Measurements from ENCODE around the gene SPRR3. TPM values are rescaled to one million over a fixed set of nuclear protein-coding genes. Genes with fewer than 3 reads are reported as not detected.

The SPRR3 gene
- total and polyA plus RNA-seq, 9 donors = 0.85 TPM; not detected in 8

- intact Hi-C loops (cut with DNase I) = no loop called here
- DNase-seq = no peak
- WGBS, 3 donors = 97 to 100% (median 98%) methylated on average over 2 of the region's 2 CpGs
These were observed 47.7 kb downstream of the SPRR3 start for GRCh38 chr1:153049211-153049610.

More at GRCh38 chr1:153049211-153049610, 47.7 kb downstream of the SPRR3 start:
- no peaks in the 10 kb centered on the region for H3K27me3 ChIP-seq
- H3K27ac ChIP-seq = no peak overlapping the region
- no peaks in the 10 kb centered on the region for H3K36me3 ChIP-seq
- no peaks in the 10 kb centered on the region for H3K4me1 ChIP-seq (ENCODE audit: insufficient read depth)
- TF ChIP-seq, protein P1, sequence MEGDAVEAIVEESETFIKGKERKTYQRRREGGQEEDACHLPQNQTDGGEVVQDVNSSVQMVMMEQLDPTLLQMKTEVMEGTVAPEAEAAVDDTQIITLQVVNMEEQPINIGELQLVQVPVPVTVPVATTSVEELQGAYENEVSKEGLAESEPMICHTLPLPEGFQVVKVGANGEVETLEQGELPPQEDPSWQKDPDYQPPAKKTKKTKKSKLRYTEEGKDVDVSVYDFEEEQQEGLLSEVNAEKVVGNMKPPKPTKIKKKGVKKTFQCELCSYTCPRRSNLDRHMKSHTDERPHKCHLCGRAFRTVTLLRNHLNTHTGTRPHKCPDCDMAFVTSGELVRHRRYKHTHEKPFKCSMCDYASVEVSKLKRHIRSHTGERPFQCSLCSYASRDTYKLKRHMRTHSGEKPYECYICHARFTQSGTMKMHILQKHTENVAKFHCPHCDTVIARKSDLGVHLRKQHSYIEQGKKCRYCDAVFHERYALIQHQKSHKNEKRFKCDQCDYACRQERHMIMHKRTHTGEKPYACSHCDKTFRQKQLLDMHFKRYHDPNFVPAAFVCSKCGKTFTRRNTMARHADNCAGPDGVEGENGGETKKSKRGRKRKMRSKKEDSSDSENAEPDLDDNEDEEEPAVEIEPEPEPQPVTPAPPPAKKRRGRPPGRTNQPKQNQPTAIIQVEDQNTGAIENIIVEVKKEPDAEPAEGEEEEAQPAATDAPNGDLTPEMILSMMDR (IDR thresholded peaks at IDR 0.05) = no peak
- TF ChIP-seq EP300 (IDR thresholded peaks at IDR 0.05) (no peak), POLR2A (IDR thresholded peaks at IDR 0.05) (no peak)
- no peaks in the 10 kb centered on the region for H3K9me3 ChIP-seq
- H3K4me3 ChIP-seq = no peak overlapping the region

Small RNA genes within 50 kb of the gene (small RNA-seq; reads per million reads assigned to genes)
- gene AL356867.1 = not detected
- not detected for gene RF00322
- not detected for gene SPRR1A

Other genes with a start within 250 kb of the SPRR3 start
- gene KPRP, start 243.7 kb upstream of the SPRR3 start, total RNA-seq = not detected
- gene KPRP, start 243.7 kb upstream of the SPRR3 start, polyA plus RNA-seq = not detected
- gene LCE1F, start 226.6 kb upstream of the SPRR3 start, total RNA-seq = not detected
- not detected for gene LCE1F, start 226.6 kb upstream of the SPRR3 start, polyA plus RNA-seq
- not detected for gene LCE1E, start 215.5 kb upstream of the SPRR3 start, total RNA-seq
- not detected for gene LCE1E, start 215.5 kb upstream of the SPRR3 start, polyA plus RNA-seq
- gene LCE1D, start 205.0 kb upstream of the SPRR3 start, total RNA-seq = not detected
- not detected for gene LCE1D, start 205.0 kb upstream of the SPRR3 start, polyA plus RNA-seq
- gene LCE1C, start 195.1 kb upstream of the SPRR3 start, total RNA-seq = not detected
- gene LCE1C, start 195.1 kb upstream of the SPRR3 start, polyA plus RNA-seq = not detected
- gene LCE1B, start 189.8 kb upstream of the SPRR3 start, total RNA-seq = not detected
- gene LCE1B, start 189.8 kb upstream of the SPRR3 start, polyA plus RNA-seq = not detected
- gene LCE1A, start 174.3 kb upstream of the SPRR3 start, total RNA-seq = not detected
- not detected for gene LCE1A, start 174.3 kb upstream of the SPRR3 start, polyA plus RNA-seq
- not detected for gene LCE6A, start 158.9 kb upstream of the SPRR3 start, total RNA-seq
- not detected for gene LCE6A, start 158.9 kb upstream of the SPRR3 start, polyA plus RNA-seq
- gene LCE7A, start 141.8 kb upstream of the SPRR3 start, total RNA-seq = not detected
- not detected for gene LCE7A, start 141.8 kb upstream of the SPRR3 start, polyA plus RNA-seq
- gene SMCP, start 123.4 kb upstream of the SPRR3 start, total RNA-seq = under 1 TPM in 1 of 7 donors, not detected in 6; 0.35 TPM
- gene SMCP, start 123.4 kb upstream of the SPRR3 start, polyA plus RNA-seq = under 1 TPM in 1 of 2 donors, not detected in 1; 0.18 TPM
- gene IVL, start 93.2 kb upstream of the SPRR3 start, total RNA-seq = not detected
- not detected for gene IVL, start 93.2 kb upstream of the SPRR3 start, polyA plus RNA-seq
- not detected for gene SPRR5, start 54.5 kb upstream of the SPRR3 start, total RNA-seq
- gene SPRR5, start 54.5 kb upstream of the SPRR3 start, polyA plus RNA-seq = not detected
- gene SPRR4, start 31.1 kb upstream of the SPRR3 start, total RNA-seq = not detected
- gene SPRR4, start 31.1 kb upstream of the SPRR3 start, polyA plus RNA-seq = not detected
- not detected for gene SPRR1A, start 17.7 kb upstream of the SPRR3 start, total RNA-seq
- not detected for gene SPRR1A, start 17.7 kb upstream of the SPRR3 start, polyA plus RNA-seq
- not detected for gene SPRR1B, start 29.5 kb downstream of the SPRR3 start, total RNA-seq
- not detected for gene SPRR1B, start 29.5 kb downstream of the SPRR3 start, polyA plus RNA-seq
- gene SPRR2D, start 39.4 kb downstream of the SPRR3 start, total RNA-seq = under 1 TPM in 2 of 7 donors, not detected in 5; 0.32 to 0.45 TPM
- gene SPRR2D, start 39.4 kb downstream of the SPRR3 start, polyA plus RNA-seq = 1 to 10 TPM in 1 of 2 donors, under 1 TPM in 1; 0.27 to 1.1 TPM
- under 1 TPM in 2 of 7 donors, not detected in 5; 0.55 to 0.59 TPM for gene SPRR2A, start 55.8 kb downstream of the SPRR3 start, total RNA-seq
- gene SPRR2A, start 55.8 kb downstream of the SPRR3 start, polyA plus RNA-seq = under 1 TPM; 0.21 to 0.52 TPM
- gene SPRR2B, start 69.9 kb downstream of the SPRR3 start, total RNA-seq = 1 to 10 TPM in 4 of 7 donors, not detected in 3; 1.1 to 3.8 (median 1.7) TPM
- gene SPRR2B, start 69.9 kb downstream of the SPRR3 start, polyA plus RNA-seq = 1 to 10 TPM; 3.2 to 4.9 TPM
- 1 to 10 TPM in 3 of 7 donors, under 1 TPM in 1, not detected in 3; 0.63 to 1.5 (median 1.2) TPM for gene SPRR2E, start 92.8 kb downstream of the SPRR3 start, total RNA-seq
- 1 to 10 TPM; 1.3 to 1.5 TPM for gene SPRR2E, start 92.8 kb downstream of the SPRR3 start, polyA plus RNA-seq
- gene SPRR2F, start 111.8 kb downstream of the SPRR3 start, total RNA-seq = 10 to 100 TPM; 12.7 to 93.3 (median 62.3) TPM
- 100 to 1,000 TPM in 1 of 2 donors, 10 to 100 TPM in 1; 54.7 to 109 TPM for gene SPRR2F, start 111.8 kb downstream of the SPRR3 start, polyA plus RNA-seq
- not detected for gene SPRR2G, start 149.1 kb downstream of the SPRR3 start, total RNA-seq
- gene SPRR2G, start 149.1 kb downstream of the SPRR3 start, polyA plus RNA-seq = not detected
- not detected for gene LELP1, start 201.7 kb downstream of the SPRR3 start, total RNA-seq
- not detected for gene LELP1, start 201.7 kb downstream of the SPRR3 start, polyA plus RNA-seq
- gene PRR9, start 215.8 kb downstream of the SPRR3 start, total RNA-seq = 1 to 10 TPM in 1 of 7 donors, not detected in 6; 1.3 TPM
- under 1 TPM in 1 of 2 donors, not detected in 1; 0.13 TPM for gene PRR9, start 215.8 kb downstream of the SPRR3 start, polyA plus RNA-seq